Measurements from ENCODE around the gene PIGU. TPM values are rescaled to one million over a fixed set of nuclear protein-coding genes. Genes with fewer than 3 reads are reported as not detected.

Gene PIGU
- total and polyA plus RNA-seq, 4 donors, result 6.5 to 17.3 (median 10.6) TPM

DNA sequence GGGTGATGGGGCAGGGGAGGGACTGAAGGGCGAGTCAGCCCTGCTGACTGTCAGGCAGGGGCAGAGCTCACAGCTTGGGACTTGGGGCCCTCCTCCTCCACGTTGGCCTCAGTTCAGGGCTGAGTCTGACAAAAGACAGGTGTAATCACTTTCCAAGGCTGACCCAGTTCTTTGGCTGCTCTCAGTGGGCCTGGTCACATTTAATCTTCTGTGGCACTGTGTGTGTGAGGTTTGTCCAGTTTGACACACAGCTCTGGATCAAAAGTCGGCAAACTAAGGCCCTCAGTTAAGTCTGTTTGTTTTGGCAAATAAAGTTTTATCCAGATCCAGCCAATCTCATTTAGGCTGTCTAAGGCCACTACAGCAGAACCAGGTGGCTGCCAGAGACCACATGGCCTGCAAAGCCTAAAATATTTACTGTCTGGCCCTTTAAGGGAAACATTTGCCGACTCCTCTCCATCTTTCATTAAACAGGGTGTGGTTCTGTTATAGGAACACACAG lies 123.5 kb downstream of the PIGU start:
- Histone ChIP-seq H3K9me3 (ENCODE audit: control insufficient read depth, low read length) (no peaks in the 10 kb centered on the region), H3K4me3 (ENCODE audit: low read length in 2 of 2) (no peak overlapping the region), H3K27me3 (ENCODE audit: control insufficient read depth in 1 of 2, insufficient read depth in 2 of 2, low read length in 1 of 2) (no peaks in the 10 kb centered on the region), H3K4me1 (ENCODE audit: control insufficient read depth in 1 of 2, insufficient read depth in 2 of 2, low read length in 2 of 2) (no peaks in the 10 kb centered on the region), H3K36me3 (ENCODE audit: control insufficient read depth in 1 of 2, insufficient read depth in 2 of 2, low read length in 1 of 2) (no peaks in the 10 kb centered on the region), H3K27ac (ENCODE audit: low read depth in 1 of 2, low read length in 2 of 2) (peak overlapping the region in 1 of 2 donors; percentile 1)
- intact Hi-C loops (cut with DNase I), result no loop called here
- no peak for ATAC-seq (ENCODE audit: low FRiP score)
- DNase-seq, result no peak
- 5 to 12% methylated on average over 4 of the region's 4 CpGs for WGBS, 2 donors

DNA sequence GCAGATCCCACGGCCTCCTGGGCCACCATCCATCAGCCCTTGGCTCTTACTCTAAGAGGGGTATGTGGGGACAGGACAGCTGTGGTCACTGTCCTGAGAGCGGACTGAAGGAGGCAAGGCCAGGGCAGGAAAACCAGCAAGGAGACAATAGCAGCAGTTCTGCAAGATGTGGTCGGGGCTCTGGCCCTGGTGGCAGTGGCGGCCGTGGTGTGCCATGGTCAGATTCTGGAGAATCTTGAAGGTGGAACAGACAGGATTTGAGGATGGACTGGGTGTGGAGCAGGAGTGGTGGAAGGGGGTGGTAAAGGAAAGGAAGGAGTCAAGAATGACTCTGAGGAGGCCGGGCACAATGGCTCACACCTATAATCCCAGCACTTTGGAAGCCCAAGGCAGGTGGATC lies 124.3 kb downstream of the PIGU start:
- no peak overlapping the region for H3K4me3 ChIP-seq (ENCODE audit: low read length in 2 of 2)
- DNase-seq, result no peak
- no peaks in the 10 kb centered on the region for H3K4me1 ChIP-seq (ENCODE audit: control insufficient read depth in 1 of 2, insufficient read depth in 2 of 2, low read length in 2 of 2)
- no peak overlapping the region for H3K27ac ChIP-seq (ENCODE audit: low read depth in 1 of 2, low read length in 2 of 2)
- no peak for ATAC-seq (ENCODE audit: low FRiP score)
- intact Hi-C loops (cut with DNase I), result no loop called here
- no peaks in the 10 kb centered on the region for H3K9me3 ChIP-seq (ENCODE audit: control insufficient read depth, low read length)
- WGBS, 2 donors, result 95 to 96% methylated on average over 6 of the region's 6 CpGs
- H3K27me3 ChIP-seq (ENCODE audit: control insufficient read depth in 1 of 2, insufficient read depth in 2 of 2, low read length in 1 of 2), result no peaks in the 10 kb centered on the region
- H3K36me3 ChIP-seq (ENCODE audit: control insufficient read depth in 1 of 2, insufficient read depth in 2 of 2, low read length in 1 of 2), result no peaks in the 10 kb centered on the region

DNA sequence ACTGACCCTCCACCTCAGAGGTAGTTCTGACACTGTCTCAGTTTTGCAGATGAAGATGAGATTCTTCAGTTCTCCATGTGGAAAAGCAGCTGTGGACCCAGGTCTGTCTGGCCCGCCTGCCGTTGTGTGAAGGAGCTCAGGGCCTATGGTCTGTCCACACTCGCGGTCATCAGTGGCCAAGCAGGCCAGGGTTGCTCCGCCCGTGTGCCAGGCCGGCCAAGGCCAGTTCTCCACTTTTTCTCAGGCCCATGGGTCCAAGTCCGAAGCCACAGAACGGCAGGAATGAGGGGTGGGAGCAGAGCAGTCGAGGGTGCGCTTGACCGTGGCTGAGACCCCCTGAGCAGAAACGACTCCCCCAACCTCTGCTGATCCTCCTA lies 127.0 kb downstream of the PIGU start:
- H3K27ac ChIP-seq (ENCODE audit: low read depth in 1 of 2, low read length in 2 of 2), result no peak overlapping the region
- intact Hi-C loops (cut with DNase I), result no loop called here
- H3K9me3 ChIP-seq (ENCODE audit: control insufficient read depth, low read length), result no peaks in the 10 kb centered on the region
- ATAC-seq (ENCODE audit: low FRiP score) (no peak), DNase-seq (no peak)
- no peaks in the 10 kb centered on the region for H3K4me1 ChIP-seq (ENCODE audit: control insufficient read depth in 1 of 2, insufficient read depth in 2 of 2, low read length in 2 of 2)
- H3K36me3 ChIP-seq (ENCODE audit: control insufficient read depth in 1 of 2, insufficient read depth in 2 of 2, low read length in 1 of 2), result no peaks in the 10 kb centered on the region
- no peak overlapping the region for H3K4me3 ChIP-seq (ENCODE audit: low read length in 2 of 2)
- no peaks in the 10 kb centered on the region for H3K27me3 ChIP-seq (ENCODE audit: control insufficient read depth in 1 of 2, insufficient read depth in 2 of 2, low read length in 1 of 2)
- 94 to 95% methylated on average over 13 of the region's 13 CpGs for WGBS, 2 donors

DNA sequence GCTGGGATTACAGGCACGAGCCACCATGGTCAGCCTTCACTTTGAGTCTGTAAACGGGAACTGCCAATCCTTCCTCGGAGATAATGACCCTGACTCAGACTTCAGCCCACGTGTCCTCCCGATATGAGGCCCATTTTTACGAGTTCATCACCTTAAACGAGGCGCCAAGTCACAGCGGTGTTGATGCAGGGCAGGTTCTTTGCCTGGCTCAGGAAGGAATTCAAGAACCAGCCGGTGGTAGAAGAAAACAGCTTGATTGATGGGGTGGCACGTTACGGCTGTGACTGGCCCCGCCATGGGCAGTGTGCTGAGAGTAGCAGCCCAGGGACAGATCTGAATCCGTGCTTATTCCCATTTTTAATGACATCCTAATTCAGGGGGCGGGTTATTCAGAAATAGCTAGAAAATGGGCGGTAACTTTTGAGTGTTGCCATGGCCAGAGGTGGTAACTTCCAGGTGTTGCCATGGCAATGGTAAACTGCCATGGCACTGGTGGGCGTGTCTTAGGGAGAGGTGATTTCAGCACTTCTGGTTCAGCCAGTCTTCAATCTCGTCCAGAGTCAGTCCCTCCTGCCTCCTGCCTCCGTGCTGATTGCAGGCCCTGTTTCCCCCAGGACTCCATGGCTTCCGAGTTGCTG lies 127.5 kb downstream of the PIGU start:
- Histone ChIP-seq H3K4me3 (ENCODE audit: low read length in 2 of 2) (no peak overlapping the region), H3K36me3 (ENCODE audit: control insufficient read depth in 1 of 2, insufficient read depth in 2 of 2, low read length in 1 of 2) (no peaks in the 10 kb centered on the region), H3K27me3 (ENCODE audit: control insufficient read depth in 1 of 2, insufficient read depth in 2 of 2, low read length in 1 of 2) (no peaks in the 10 kb centered on the region), H3K27ac (ENCODE audit: low read depth in 1 of 2, low read length in 2 of 2) (no peak overlapping the region), H3K4me1 (ENCODE audit: control insufficient read depth in 1 of 2, insufficient read depth in 2 of 2, low read length in 2 of 2) (no peaks in the 10 kb centered on the region), H3K9me3 (ENCODE audit: control insufficient read depth, low read length) (no peaks in the 10 kb centered on the region)
- intact Hi-C loops (cut with DNase I), result no loop called here
- DNase-seq (no peak), ATAC-seq (ENCODE audit: low FRiP score) (no peak)
- WGBS, 2 donors, result 67 to 73% methylated on average over 20 of the region's 20 CpGs

DNA sequence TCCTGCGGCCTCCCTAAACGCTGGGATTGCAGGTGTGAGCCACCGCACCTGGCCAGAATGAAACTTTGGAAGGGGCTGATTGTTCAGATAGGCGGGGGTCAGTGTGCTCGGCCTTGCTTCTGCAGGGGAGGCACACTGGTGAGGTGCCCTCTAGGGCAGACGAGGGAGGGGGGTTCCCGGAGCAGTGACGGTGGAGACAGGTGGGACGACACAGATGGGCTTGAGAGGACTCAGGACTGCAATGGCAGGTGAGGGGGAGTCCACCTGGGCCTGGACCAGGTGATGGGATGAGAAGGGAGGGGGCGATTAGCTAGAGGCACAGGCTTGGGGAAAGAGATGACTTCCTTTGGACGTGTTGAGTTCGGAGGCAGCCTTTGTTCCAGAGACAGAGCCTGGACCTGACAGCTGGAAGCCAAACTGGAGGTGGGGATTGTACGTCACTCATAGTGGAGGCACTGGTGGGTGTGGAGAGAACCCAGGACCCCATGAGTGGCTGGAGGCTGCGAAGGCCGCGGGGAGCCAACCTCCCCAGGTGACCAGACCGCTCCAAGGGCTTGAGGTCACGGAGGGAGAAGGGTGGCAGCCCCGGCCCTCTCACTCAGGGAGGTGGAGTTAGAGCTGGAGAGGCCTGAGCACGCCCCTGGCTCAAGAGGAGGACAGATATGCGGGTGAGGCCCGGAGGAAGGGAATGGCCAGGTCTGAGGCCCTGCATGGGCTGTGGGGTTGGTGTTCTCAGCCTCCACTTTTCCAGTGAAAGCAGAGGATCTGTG lies 128.9 kb downstream of the PIGU start:
- ATAC-seq (ENCODE audit: low FRiP score) (peak; percentile 21), DNase-seq (no peak)
- Histone ChIP-seq H3K4me1 (ENCODE audit: control insufficient read depth in 1 of 2, insufficient read depth in 2 of 2, low read length in 2 of 2) (no peaks in the 10 kb centered on the region), H3K36me3 (ENCODE audit: control insufficient read depth in 1 of 2, insufficient read depth in 2 of 2, low read length in 1 of 2) (no peaks in the 10 kb centered on the region), H3K27me3 (ENCODE audit: control insufficient read depth in 1 of 2, insufficient read depth in 2 of 2, low read length in 1 of 2) (no peaks in the 10 kb centered on the region), H3K9me3 (ENCODE audit: control insufficient read depth, low read length) (no peaks in the 10 kb centered on the region), H3K27ac (ENCODE audit: low read depth in 1 of 2, low read length in 2 of 2) (no peak overlapping the region), H3K4me3 (ENCODE audit: low read length in 2 of 2) (no peak overlapping the region)
- intact Hi-C loops (cut with DNase I), result no loop called here
- 92 to 95% methylated on average over 22 of the region's 22 CpGs for WGBS, 2 donors

GRCh38 chr20:34546751-34547181 lies 130.1 kb downstream of the PIGU start:
- no peak overlapping the region for H3K4me3 ChIP-seq (ENCODE audit: low read length in 2 of 2)
- no peaks in the 10 kb centered on the region for H3K9me3 ChIP-seq (ENCODE audit: control insufficient read depth, low read length)
- H3K4me1 ChIP-seq (ENCODE audit: control insufficient read depth in 1 of 2, insufficient read depth in 2 of 2, low read length in 2 of 2), result no peaks in the 10 kb centered on the region
- no peak overlapping the region for H3K27ac ChIP-seq (ENCODE audit: low read depth in 1 of 2, low read length in 2 of 2)
- WGBS, 2 donors, result 86 to 92% methylated on average over 11 of the region's 11 CpGs
- intact Hi-C loops (cut with DNase I), result no loop called here
- ATAC-seq (ENCODE audit: low FRiP score) (no peak), DNase-seq (no peak)
- no peaks in the 10 kb centered on the region for H3K27me3 ChIP-seq (ENCODE audit: control insufficient read depth in 1 of 2, insufficient read depth in 2 of 2, low read length in 1 of 2)
- no peaks in the 10 kb centered on the region for H3K36me3 ChIP-seq (ENCODE audit: control insufficient read depth in 1 of 2, insufficient read depth in 2 of 2, low read length in 1 of 2)

GRCh38 chr20:34544109-34544796 lies 132.6 kb downstream of the PIGU start:
- no peaks in the 10 kb centered on the region for H3K27me3 ChIP-seq (ENCODE audit: control insufficient read depth in 1 of 2, insufficient read depth in 2 of 2, low read length in 1 of 2)
- no peaks in the 10 kb centered on the region for H3K4me1 ChIP-seq (ENCODE audit: control insufficient read depth in 1 of 2, insufficient read depth in 2 of 2, low read length in 2 of 2)
- no peak overlapping the region for H3K4me3 ChIP-seq (ENCODE audit: low read length in 2 of 2)
- DNase-seq, result no peak
- no peak overlapping the region for H3K27ac ChIP-seq (ENCODE audit: low read depth in 1 of 2, low read length in 2 of 2)
- 24 to 30% methylated on average over 19 of the region's 19 CpGs for WGBS, 2 donors
- no peaks in the 10 kb centered on the region for H3K9me3 ChIP-seq (ENCODE audit: control insufficient read depth, low read length)
- no peak for ATAC-seq (ENCODE audit: low FRiP score)
- H3K36me3 ChIP-seq (ENCODE audit: control insufficient read depth in 1 of 2, insufficient read depth in 2 of 2, low read length in 1 of 2), result peaks cover 0 to 3% of the 10 kb centered on the region in 2 donors
- intact Hi-C loops (cut with DNase I), result no loop called here

- H3K4me3 ChIP-seq (ENCODE audit: low read length in 2 of 2), result no peak overlapping the region
- intact Hi-C loops (cut with DNase I), result no loop called here
- no peaks in the 10 kb centered on the region for H3K9me3 ChIP-seq (ENCODE audit: control insufficient read depth, low read length)
- no peaks in the 10 kb centered on the region for H3K4me1 ChIP-seq (ENCODE audit: control insufficient read depth in 1 of 2, insufficient read depth in 2 of 2, low read length in 2 of 2)
- no peak overlapping the region for H3K27ac ChIP-seq (ENCODE audit: low read depth in 1 of 2, low read length in 2 of 2)
- H3K27me3 ChIP-seq (ENCODE audit: control insufficient read depth in 1 of 2, insufficient read depth in 2 of 2, low read length in 1 of 2), result no peaks in the 10 kb centered on the region
- DNase-seq, result peak in 1 of 2 donors; percentile 55
- no peak for ATAC-seq (ENCODE audit: low FRiP score)
- H3K36me3 ChIP-seq (ENCODE audit: control insufficient read depth in 1 of 2, insufficient read depth in 2 of 2, low read length in 1 of 2), result peaks cover 0 to 3% of the 10 kb centered on the region in 2 donors
- WGBS, 2 donors, result 74 to 77% methylated on average over 12 of the region's 12 CpGs
Observed at GRCh38 chr20:34543463-34544056, 133.3 kb downstream of the PIGU start.

Data from aorta (tissue), 5 donors.